Spinal cord (tissue), 10 donors: ENCODE results near the gene CNOT1. TPM values are rescaled to one million over a fixed set of nuclear protein-coding genes. Genes with fewer than 3 reads are reported as not detected.
A peak's percentile ranks its signal among the peaks of the same experiment; 100 is the strongest.
"Not testable (repeated sequence)": the region's sequence is repeated elsewhere in the genome, so short reads cannot be mapped to it uniquely, and the experiment has no call there.

ENCODE experiments used
- DNase-seq, 6 donors: peaks; one replicate each; pipeline versions ENCODE4 v3.0.0 to v3.0.0-alpha.2; 2013 to 2015; ENCODE audit warnings: low spot score in 6 of 6, low read depth in 4 of 6
- H3K27ac ChIP-seq: one replicate; pipeline ENCODE4 v1.5.1; 2013; ENCODE audit warnings: low read depth, low read length, control low read depth
- H3K27me3 ChIP-seq: one replicate; pipeline ENCODE4 v1.6.1; 2013; ENCODE audit warnings: low read length; ENCODE audit not compliant: control insufficient read depth, insufficient read depth
- H3K36me3 ChIP-seq: one replicate; pipeline ENCODE4 v1.6.1; 2013; ENCODE audit warnings: low read length; ENCODE audit not compliant: control insufficient read depth, insufficient read depth
- H3K4me1 ChIP-seq: one replicate; pipeline ENCODE4 v1.6.1; 2013; ENCODE audit warnings: low read length; ENCODE audit not compliant: control insufficient read depth, insufficient read depth
- H3K4me3 ChIP-seq: one replicate; pipeline ENCODE4 v1.5.1; 2013; ENCODE audit warnings: low read depth, low read length, control low read depth
- H3K9me3 ChIP-seq: one replicate; pipeline ENCODE4 v1.6.1; 2013; ENCODE audit warnings: low read length; ENCODE audit not compliant: control insufficient read depth, insufficient read depth
- WGBS: methylation state at CpG from one replicate; pipeline ENCODE4 v1.1.5; 2013; ENCODE audit warnings: missing lambda C conversion rate; ENCODE audit not compliant: insufficient coverage; 5-methylcytosine and 5-hydroxymethylcytosine counted together
- polyA plus RNA-seq, 2 donors: library from polyadenylated mRNA; unstranded; fragments of 120-200 nt; gene quantifications; one replicate each; pipeline ENCODE4 v1.2.1, GENCODE V29; 2013; ENCODE audit not compliant: insufficient read length in 2 of 2
- total RNA-seq, 2 donors: library from RNA; depleted of rRNA in 1 of 2; stranded (reverse); fragments of 120-200 nt in 1 of 2; fragments of >200 nt in 1 of 2; gene quantifications; one replicate each; pipeline versions ENCODE4 v1.2.3 to v1.2.4, GENCODE V29; 2013 to 2014
- donor health status: healthy.

Gene CNOT1
- total and polyA plus RNA-seq, 4 donors: 105 to 139 (median 118) TPM

DNA sequence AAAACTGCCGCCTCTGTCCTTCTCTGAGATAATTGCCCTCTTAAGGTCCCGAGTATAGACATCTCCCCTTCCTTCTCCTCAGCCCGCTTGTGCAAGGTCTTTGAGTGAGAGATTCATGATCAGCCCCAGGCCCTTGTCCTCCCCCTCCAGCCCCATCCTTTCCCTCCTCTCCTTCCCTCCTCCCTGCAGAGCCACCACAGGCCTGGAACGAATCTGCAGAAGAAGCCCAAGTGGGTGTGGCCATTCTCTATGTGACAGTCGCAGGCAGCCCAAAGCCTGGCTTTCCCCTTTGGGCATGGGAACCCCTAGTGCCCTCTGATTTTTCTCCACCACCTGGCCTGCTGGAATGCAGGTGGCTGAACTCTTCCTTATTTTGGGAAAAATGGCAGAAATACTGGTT lies 136.9 kb downstream of the CNOT1 start:
- Histone ChIP-seq H3K4me3 (no peak overlapping the region), H3K27me3 (no peaks in the 10 kb centered on the region), H3K9me3 (no peaks in the 10 kb centered on the region), H3K4me1 (peaks cover 60% of the 10 kb centered on the region), H3K27ac (no peak overlapping the region), H3K36me3 (peaks cover 9% of the 10 kb centered on the region)
- 23% methylated on average over 4 of the region's 5 CpGs for WGBS
- DNase-seq: peak in 2 of 6 donors; percentile 50 to 69

GRCh38 chr16:58492066-58492465 lies 137.6 kb downstream of the CNOT1 start:
- Histone ChIP-seq H3K9me3 (no peaks in the 10 kb centered on the region), H3K4me3 (no peak overlapping the region), H3K27ac (no peak overlapping the region), H3K27me3 (no peaks in the 10 kb centered on the region), H3K36me3 (peaks cover 9% of the 10 kb centered on the region), H3K4me1 (peaks cover 58% of the 10 kb centered on the region)
- peak in 1 of 6 donors; percentile 8 for DNase-seq
- 64% methylated on average over 4 of the region's 4 CpGs for WGBS

DNA sequence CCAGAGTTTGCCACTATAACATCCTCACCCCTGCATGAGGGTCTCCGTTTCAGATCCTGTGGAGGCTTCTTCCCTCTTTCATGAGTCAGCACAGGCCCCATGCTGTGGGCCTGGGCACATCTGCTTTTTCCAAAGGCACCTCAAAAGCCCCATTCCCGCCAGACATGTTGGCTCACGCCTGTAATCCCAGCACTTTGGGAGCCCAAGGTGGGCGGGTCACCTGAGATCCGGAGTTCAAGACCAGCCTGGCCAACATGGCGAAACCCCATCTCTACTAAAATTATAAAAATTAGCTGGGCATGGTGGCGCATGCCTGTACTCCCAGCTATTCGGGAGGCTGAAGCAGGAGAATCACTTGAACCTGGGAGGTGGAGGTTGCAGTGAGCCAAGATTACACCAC lies 139.1 kb downstream of the CNOT1 start:
- peaks cover 44% of the 10 kb centered on the region for H3K4me1 ChIP-seq
- not testable (repeated sequence) for DNase-seq, H3K27ac ChIP-seq, H3K36me3 ChIP-seq, H3K9me3 ChIP-seq, H3K4me3 ChIP-seq, H3K27me3 ChIP-seq
- 92% methylated on average over 7 of the region's 8 CpGs for WGBS

DNA sequence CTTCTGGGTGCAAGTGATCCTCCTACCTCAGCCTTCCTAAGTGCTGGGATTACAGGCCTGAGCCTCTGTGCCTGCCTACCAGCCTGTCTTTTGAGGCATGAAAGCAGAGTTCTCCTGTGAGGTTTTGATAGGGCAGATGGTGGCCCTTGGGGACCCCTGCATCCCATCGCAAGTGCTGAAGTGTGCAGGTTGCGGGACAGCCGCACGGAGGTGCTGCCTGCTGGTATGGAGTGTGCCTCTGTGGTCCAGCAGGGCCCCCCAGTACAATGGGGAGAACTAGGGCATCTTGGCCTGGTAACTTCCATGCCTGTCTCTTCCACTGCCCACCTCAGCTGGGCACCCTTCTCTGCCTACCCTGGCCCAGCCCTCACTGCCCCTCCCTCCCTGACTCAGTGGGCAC lies 139.6 kb downstream of the CNOT1 start:
- no peak overlapping the region for H3K4me3 ChIP-seq
- H3K27ac ChIP-seq: no peak overlapping the region
- WGBS: 98% methylated on average over 4 of the region's 4 CpGs
- H3K9me3 ChIP-seq: no peaks in the 10 kb centered on the region
- no peak for DNase-seq
- H3K4me1 ChIP-seq: peaks cover 44% of the 10 kb centered on the region
- H3K27me3 ChIP-seq: no peaks in the 10 kb centered on the region
- peaks cover 9% of the 10 kb centered on the region for H3K36me3 ChIP-seq

DNA sequence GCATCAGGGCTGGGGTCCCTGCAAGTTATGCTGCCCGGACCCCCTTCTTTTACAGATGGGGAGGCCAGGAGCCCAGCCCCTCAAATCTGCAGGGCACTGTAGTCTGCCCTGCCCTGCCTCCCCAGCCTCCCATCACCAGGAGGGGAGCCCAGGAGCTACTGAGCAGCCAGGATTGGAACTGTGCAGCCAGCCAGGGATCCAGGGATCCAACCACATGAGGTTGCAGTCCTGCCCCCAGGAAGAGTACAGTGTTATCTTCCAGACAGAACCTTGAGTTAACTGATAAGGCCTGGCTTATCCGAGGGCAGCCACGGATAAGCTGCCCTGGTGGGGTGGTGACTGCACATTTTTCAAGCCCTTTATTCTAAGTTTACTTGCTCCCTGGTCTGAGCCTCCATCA lies 141.1 kb downstream of the CNOT1 start:
- Histone ChIP-seq H3K27me3 (no peaks in the 10 kb centered on the region), H3K27ac (no peak overlapping the region), H3K9me3 (no peaks in the 10 kb centered on the region), H3K4me3 (no peak overlapping the region), H3K36me3 (peaks cover 7% of the 10 kb centered on the region), H3K4me1 (peaks cover 29% of the 10 kb centered on the region)
- WGBS: 95% methylated on average over 3 of the region's 3 CpGs
- no peak for DNase-seq

DNA sequence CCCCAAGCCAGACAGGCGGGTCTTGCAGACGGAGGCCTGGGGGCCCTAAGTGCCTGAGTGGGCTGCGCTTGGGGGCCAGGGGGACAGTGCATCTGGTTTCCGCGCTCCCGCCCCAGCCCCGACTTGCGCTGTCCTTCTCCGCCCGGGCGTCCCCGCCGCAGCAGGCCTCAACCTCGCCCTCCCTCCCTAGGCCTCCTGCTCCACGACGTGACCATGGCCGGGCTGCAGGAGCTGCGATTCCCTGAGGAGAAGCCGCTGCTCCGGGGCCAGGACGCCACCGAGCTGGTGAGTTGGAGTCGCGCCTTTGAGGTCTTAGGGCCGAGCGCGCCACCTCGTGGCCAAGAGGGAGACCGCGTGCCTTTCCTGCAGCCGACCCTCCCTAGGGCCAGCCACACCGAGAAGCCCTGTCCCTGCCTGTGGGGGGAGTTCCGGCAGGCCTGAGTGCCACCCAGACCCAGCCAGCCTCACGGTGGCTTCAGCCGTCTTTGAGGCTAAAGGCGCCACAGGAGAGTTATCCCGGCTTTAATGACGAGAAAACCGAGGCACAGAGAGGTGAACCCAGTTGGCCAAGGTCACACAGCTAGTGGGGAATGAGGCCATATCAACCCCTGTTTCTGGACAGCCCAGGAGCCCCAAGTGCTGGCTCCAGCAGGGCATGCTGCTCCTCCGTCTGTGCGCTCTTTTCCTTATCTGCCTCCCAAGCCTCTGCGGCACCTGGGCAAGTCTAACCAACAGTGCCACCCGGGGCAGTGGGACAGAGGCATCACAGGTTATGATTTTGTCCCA lies 141.9 kb downstream of the CNOT1 start:
- DNase-seq: peak in 3 of 6 donors; percentile 71 to 94 (median 93)
- 19% methylated on average over 43 of the region's 43 CpGs for WGBS
- Histone ChIP-seq H3K27ac (no peak overlapping the region), H3K4me1 (peaks cover 23% of the 10 kb centered on the region), H3K36me3 (peaks cover 7% of the 10 kb centered on the region), H3K9me3 (no peaks in the 10 kb centered on the region), H3K27me3 (no peaks in the 10 kb centered on the region), H3K4me3 (peak overlapping the region; percentile 24)

GRCh38 chr16:58485184-58485887 lies 144.3 kb downstream of the CNOT1 start:
- no peak overlapping the region for H3K27ac ChIP-seq
- WGBS: 29% methylated on average over 4 of the region's 11 CpGs

GRCh38 chr16:58481931-58482330 lies 147.7 kb downstream of the CNOT1 start:
- Histone ChIP-seq H3K27ac (no peak overlapping the region), H3K4me3 (no peak overlapping the region), H3K27me3 (no peaks in the 10 kb centered on the region), H3K9me3 (no peaks in the 10 kb centered on the region), H3K4me1 (peaks cover 6% of the 10 kb centered on the region), H3K36me3 (no peaks in the 10 kb centered on the region)
- DNase-seq: no peak
- 81% methylated on average over 8 of the region's 8 CpGs for WGBS

More at GRCh38 chr16:58485184-58485887, 144.3 kb downstream of the CNOT1 start:
- Histone ChIP-seq H3K36me3 (peaks cover 7% of the 10 kb centered on the region), H3K9me3 (no peaks in the 10 kb centered on the region), H3K4me1 (peaks cover 15% of the 10 kb centered on the region), H3K4me3 (no peak overlapping the region), H3K27me3 (no peaks in the 10 kb centered on the region)
- DNase-seq: peak in 1 of 6 donors; percentile 41

DNA sequence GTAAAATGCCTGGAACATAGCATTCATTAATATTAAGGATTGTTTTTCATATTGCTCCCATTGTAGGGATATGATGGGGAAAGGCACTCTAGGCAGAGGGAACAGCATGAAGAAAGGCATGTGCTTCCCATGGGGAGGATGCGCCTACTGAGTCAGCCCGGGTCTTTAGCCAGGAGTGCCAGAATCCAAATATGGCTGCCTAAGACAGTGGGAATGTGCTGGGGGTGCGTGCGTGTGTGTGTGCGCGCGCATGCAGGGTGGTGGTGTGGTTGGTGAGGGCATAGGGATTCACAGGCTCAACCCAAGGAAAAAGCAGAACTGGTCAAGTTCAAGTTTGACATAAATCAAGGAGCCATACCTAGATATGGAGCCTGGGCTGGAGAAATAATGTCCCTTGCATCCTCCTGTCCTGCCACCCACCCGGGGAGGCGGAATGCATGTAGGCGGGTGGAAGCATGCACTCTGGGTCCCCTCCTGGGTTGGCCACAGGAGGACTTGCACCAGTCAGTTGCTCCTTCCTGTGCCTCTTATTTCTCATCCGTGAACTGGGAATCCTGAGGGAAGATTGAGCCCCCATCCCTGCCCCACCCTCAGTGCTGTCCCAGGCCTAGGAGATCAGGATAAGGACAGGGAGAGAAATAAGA lies 148.3 kb downstream of the CNOT1 start:
- H3K36me3 ChIP-seq: no peaks in the 10 kb centered on the region
- no peak for DNase-seq
- H3K4me3 ChIP-seq: no peak overlapping the region
- peaks cover 6% of the 10 kb centered on the region for H3K4me1 ChIP-seq
- WGBS: 96% methylated on average over 10 of the region's 11 CpGs
- H3K27me3 ChIP-seq: no peaks in the 10 kb centered on the region
- H3K9me3 ChIP-seq: no peaks in the 10 kb centered on the region
- H3K27ac ChIP-seq: no peak overlapping the region
